H9 (cell line): ENCODE measurements around the gene NAE1. TPM values are rescaled to one million over a fixed set of nuclear protein-coding genes. Genes with fewer than 3 reads are reported as not detected.

Source experiments
- DNase-seq: peaks from one replicate; pipeline ENCODE4 v3.0.0-alpha.2; 2017
- H2AFZ ChIP-seq: one replicate; pipeline ENCODE4 v1.6.1; 2013; ENCODE audit warnings: mild to moderate bottlenecking, low read length, control low read depth, moderate library complexity
- H2AK5ac ChIP-seq: 2 replicates; pipeline ENCODE4 v1.6.1; 2013; ENCODE audit warnings: low read length, control low read depth, mixed read lengths; ENCODE audit not compliant: insufficient read length
- H2BK120ac ChIP-seq: one replicate; pipeline ENCODE4 v1.6.1; 2013; ENCODE audit warnings: low read depth, mild to moderate bottlenecking, low read length, control low read depth, inconsistent platforms; ENCODE audit not compliant: poor library complexity, severe bottlenecking
- H2BK12ac ChIP-seq: 2 replicates; pipeline ENCODE4 v1.6.1; 2013; ENCODE audit warnings: low read length, control low read depth, mixed read lengths, low read depth; ENCODE audit not compliant: insufficient read length
- H2BK15ac ChIP-seq: 2 replicates; pipeline ENCODE4 v1.6.1; 2013; ENCODE audit warnings: low read depth, low read length, control low read depth
- H2BK20ac ChIP-seq: one replicate; pipeline ENCODE4 v1.6.1; 2013; ENCODE audit warnings: low read depth, mild to moderate bottlenecking, low read length, control low read depth, inconsistent platforms; ENCODE audit not compliant: poor library complexity, severe bottlenecking
- H2BK5ac ChIP-seq: 2 replicates; pipeline ENCODE4 v1.6.1; 2013; ENCODE audit warnings: low read length, control low read depth, mixed read lengths; ENCODE audit not compliant: insufficient read length
- H3K14ac ChIP-seq: 2 replicates; pipeline ENCODE4 v1.6.1; 2013; ENCODE audit warnings: low read length, control low read depth; ENCODE audit not compliant: insufficient read depth
- H3K18ac ChIP-seq: 2 replicates; pipeline ENCODE4 v1.6.1; 2013; ENCODE audit warnings: low read depth, mild to moderate bottlenecking, mixed read lengths, low read length, control low read depth; ENCODE audit not compliant: insufficient read length
- H3K23ac ChIP-seq: 2 replicates; pipeline ENCODE4 v1.6.1; 2013; ENCODE audit warnings: low read length, control low read depth, mixed read lengths, low read depth; ENCODE audit not compliant: insufficient read length
- H3K23me2 ChIP-seq: 2 replicates; pipeline ENCODE4 v1.6.1; 2013; ENCODE audit warnings: low read depth, mild to moderate bottlenecking, mixed read lengths, low read length, control low read depth; ENCODE audit not compliant: insufficient read length, poor library complexity, severe bottlenecking
- H3K27ac ChIP-seq: 2 replicates; pipeline ENCODE4 v1.5.1; 2013; ENCODE audit warnings: low read length, control low read depth, mixed read lengths, low read depth; ENCODE audit not compliant: insufficient read length
- H3K27me3 ChIP-seq: 2 replicates; pipeline ENCODE4 v1.6.1; 2013; ENCODE audit warnings: low read length, control low read depth, inconsistent platforms; ENCODE audit not compliant: insufficient read depth
- H3K4ac ChIP-seq: 2 replicates; pipeline ENCODE4 v1.6.1; 2013; ENCODE audit warnings: low read depth, mild to moderate bottlenecking, control low read depth, inconsistent platforms, low read length, moderate library complexity
- H3K4me1 ChIP-seq: 2 replicates; pipeline ENCODE4 v1.6.1; 2013; ENCODE audit warnings: low read length, control low read depth, inconsistent platforms; ENCODE audit not compliant: insufficient read depth
- H3K4me2 ChIP-seq: 2 replicates; pipeline ENCODE4 v1.6.1; 2013; ENCODE audit warnings: low read length, control low read depth, mixed read lengths; ENCODE audit not compliant: insufficient read length, insufficient read depth
- H3K56ac ChIP-seq: 2 replicates; pipeline ENCODE4 v1.6.1; 2013; ENCODE audit warnings: low read depth, mild to moderate bottlenecking, mixed read lengths, low read length, control low read depth; ENCODE audit not compliant: insufficient read length
- H3K79me1 ChIP-seq: 2 replicates; pipeline ENCODE4 v1.6.1; 2013; ENCODE audit warnings: low read depth, mild to moderate bottlenecking, moderate library complexity, low read length, control low read depth, inconsistent platforms; ENCODE audit not compliant: insufficient read depth, poor library complexity, severe bottlenecking
- H3K79me2 ChIP-seq: 2 replicates; pipeline ENCODE4 v1.6.1; 2013; ENCODE audit warnings: low read length, control low read depth, inconsistent platforms; ENCODE audit not compliant: insufficient read depth
- H3K9ac ChIP-seq: 2 replicates; pipeline ENCODE4 v1.6.1; 2013; ENCODE audit warnings: low read length, control low read depth, mixed read lengths; ENCODE audit not compliant: insufficient read length; ENCODE audit errors: extremely low read depth
- H3K9me3 ChIP-seq: one replicate; pipeline ENCODE4 v1.6.1; 2013; ENCODE audit warnings: low read depth, low read length, inconsistent platforms; ENCODE audit not compliant: control insufficient read depth
- H3T11ph ChIP-seq: one replicate; pipeline ENCODE4 v1.6.1; 2013; ENCODE audit warnings: mild to moderate bottlenecking, low read length, control low read depth, inconsistent platforms
- H4K20me1 ChIP-seq: one replicate; pipeline ENCODE4 v1.6.1; 2013; ENCODE audit not compliant: control insufficient read depth, insufficient read length, insufficient read depth
- H4K5ac ChIP-seq: 2 replicates; pipeline ENCODE4 v1.6.1; 2013; ENCODE audit warnings: low read depth, mild to moderate bottlenecking, mixed read lengths, low read length, control low read depth; ENCODE audit not compliant: insufficient read length
- H4K8ac ChIP-seq: replicated peaks from 2 replicates; pipeline ENCODE4 v1.6.1; 2013; ENCODE audit warnings: low read length, control low read depth, mixed read lengths, low read depth; ENCODE audit not compliant: insufficient read length
- H4K91ac ChIP-seq: 2 replicates; pipeline ENCODE4 v1.6.1; 2013; ENCODE audit warnings: low read depth, mild to moderate bottlenecking, moderate library complexity, mixed read lengths, low read length, control low read depth; ENCODE audit not compliant: insufficient read length
- H3K27ac Mint-ChIP-seq, 3 experiments: 2 replicates in 2 of 3; 3 replicates in 1 of 3; pipeline ENCODE4 v1.8.0; 2020 to 2021; ENCODE audit warnings: mixed read lengths in 3 of 3, mild to moderate bottlenecking in 1 of 3, moderate library complexity in 1 of 3
- H3K27me3 Mint-ChIP-seq: 2 replicates; pipeline ENCODE4 v1.8.0; 2021; ENCODE audit warnings: low read depth, mild to moderate bottlenecking, moderate library complexity, mixed read lengths
- H3K36me3 Mint-ChIP-seq, 3 experiments: 2 replicates in 2 of 3; 3 replicates in 1 of 3; pipeline ENCODE4 v1.8.0; 2020 to 2021; ENCODE audit warnings: low read depth in 3 of 3, mixed read lengths in 3 of 3; ENCODE audit not compliant: insufficient read depth in 1 of 3
- H3K4me1 Mint-ChIP-seq, 2 experiments: 2 replicates each; pipeline ENCODE4 v1.8.0; 2020; ENCODE audit warnings: mixed read lengths in 2 of 2
- H3K4me3 Mint-ChIP-seq, 2 experiments: 2 replicates in 1 of 2; 3 replicates in 1 of 2; pipeline ENCODE4 v1.8.0; 2020 to 2021; ENCODE audit warnings: mild to moderate bottlenecking in 2 of 2, mixed read lengths in 2 of 2, moderate library complexity in 1 of 2
- H3K9me3 Mint-ChIP-seq, 2 experiments: 2 replicates in 1 of 2; 3 replicates in 1 of 2; pipeline ENCODE4 v1.8.0; 2020; ENCODE audit warnings: mild to moderate bottlenecking in 2 of 2, mixed read lengths in 2 of 2, moderate library complexity in 1 of 2
- CTCF ChIP-seq: fragments of 200-600 bp; sonication (generic); conservative IDR thresholded peaks from 3 replicates; pipeline ENCODE4 v1.8.0; 2021; ENCODE audit warnings: antibody characterized with exemption, mild to moderate bottlenecking
- WGBS: extraction: QIAGEN DNeasy Blood & Tissue Kit; methylation state at CpG from one replicate; pipeline ENCODE4 v1.1.7; 2013; ENCODE audit warnings: missing lambda C conversion rate, low lambda C conversion rate, mixed read lengths; ENCODE audit not compliant: insufficient read length; ENCODE audit errors: extremely low coverage; 5-methylcytosine and 5-hydroxymethylcytosine counted together
- total RNA-seq: library from RNA; stranded (reverse); gene quantifications from 2 replicates; pipeline ENCODE4 v1.2.1, GENCODE V29; 2021

NAE1 gene
- total RNA-seq, 1 experiment from 2014 or later = 144 TPM

GRCh38 chr16:66856184-66856730 is 25.5 kb upstream of the NAE1 start:
- no peak overlapping the region for H2BK20ac ChIP-seq
- no peak overlapping the region for H4K5ac ChIP-seq
- no peak overlapping the region for H4K8ac ChIP-seq
- no peak overlapping the region for H4K91ac ChIP-seq
- H3K79me1 ChIP-seq = no peaks in the 10 kb centered on the region
- Mint-ChIP-seq H3K9me3 (no peaks in the 10 kb centered on the region), H3K4me1 (no peaks in the 10 kb centered on the region), H3K27ac (no peak overlapping the region), H3K27me3 (peaks cover 2% of the 10 kb centered on the region), H3K36me3 (no peaks in the 10 kb centered on the region), H3K4me3 (no peak overlapping the region)
- H3K14ac ChIP-seq = no peak overlapping the region
- no peak overlapping the region for H3K56ac ChIP-seq
- H3K18ac ChIP-seq = no peak overlapping the region
- no peaks in the 10 kb centered on the region for H3K79me2 ChIP-seq
- no peak overlapping the region for H2BK15ac ChIP-seq
- no peak overlapping the region for H3T11ph ChIP-seq
- H3K27me3 ChIP-seq = no peaks in the 10 kb centered on the region; the same call in 1 of the 2 replicates
- no peak overlapping the region for H2BK120ac ChIP-seq
- no peaks in the 10 kb centered on the region for H3K4me1 ChIP-seq
- H3K4ac ChIP-seq = no peak overlapping the region
- H3K23ac ChIP-seq = no peak overlapping the region
- WGBS = no CpG with 5 or more reads among the region's 6 CpGs
- H3K4me2 ChIP-seq = no peak overlapping the region
- no peak overlapping the region for H2AFZ ChIP-seq
- no peak overlapping the region for H2BK12ac ChIP-seq
- no peak overlapping the region for H3K27ac ChIP-seq
- TF ChIP-seq CTCF = no peak
- no peak overlapping the region for H2AK5ac ChIP-seq
- DNase-seq = no peak
- no peaks in the 10 kb centered on the region for H4K20me1 ChIP-seq
- H3K9me3 ChIP-seq = no peaks in the 10 kb centered on the region
- H3K9ac ChIP-seq = no peak overlapping the region
- H2BK5ac ChIP-seq = no peak overlapping the region
- H3K23me2 ChIP-seq = peaks cover 2% of the 10 kb centered on the region
